ENCODE data around the gene CCNG2. TPM values are rescaled to one million over a fixed set of nuclear protein-coding genes. Genes with fewer than 3 reads are reported as not detected.

Gene CCNG2
- total RNA-seq, 1 experiment from 2014 or later = 34.1 TPM

- RAD21 ChIA-PET (ENCODE audit: low non-redundant PET in 1 of 2, low total read pairs in 2 of 2, uncharacterized antibody in 2 of 2, unreplicated experiment in 2 of 2) = no interaction called here
- Histone ChIP-seq H3K4me3 (replicated peaks in 1 of 2; ENCODE audit: low read depth in 1 of 2, low read length in 2 of 2) (no peak overlapping the region), H3K4me2 (ENCODE audit: low read length) (no peak overlapping the region), H3K27ac (ENCODE audit: low read depth, low read length) (no peak overlapping the region), H3K79me2 (ENCODE audit: insufficient read depth, low read length) (no peaks in the 10 kb centered on the region), H2AFZ (ENCODE audit: low read depth, low read length, poor library complexity, severe bottlenecking) (no peak overlapping the region), H4K20me1 (ENCODE audit: insufficient read depth) (no peaks in the 10 kb centered on the region), H3K9me2 (ENCODE audit: insufficient read depth) (no peaks in the 10 kb centered on the region), H3K4me1 (ENCODE audit: control insufficient read depth in 1 of 2, insufficient read depth in 2 of 2, low read length in 2 of 2) (no peaks in the 10 kb centered on the region), H3K36me3 (ENCODE audit: control insufficient read depth in 1 of 2, insufficient read depth in 2 of 2, low read length in 2 of 2) (no peaks in the 10 kb centered on the region), H3K9ac (ENCODE audit: low read length) (no peak overlapping the region), H3K27me3 (ENCODE audit: insufficient read depth, low read length) (0 out of 2 replicates have a peak, but pooled peaks cover 6% of the 10 kb centered on the region), H3K9me3 (ENCODE audit: control insufficient read depth in 1 of 2, insufficient read depth in 1 of 2, low read depth in 1 of 2, low read length in 2 of 2) (no peaks in the 10 kb centered on the region)
- no TSS peak for BruUV-seq (replicated peaks)
- POLR2A ChIA-PET = no interaction called here
- CTCF ChIA-PET = no interaction called here
- intact Hi-C loops (cut with micrococcal nuclease) = loop anchor here (10.0 kb wide), 1 partner anchor 454 kb away; no protein-coding TSS in a partner anchor
- TF ChIP-seq, protein P1, sequence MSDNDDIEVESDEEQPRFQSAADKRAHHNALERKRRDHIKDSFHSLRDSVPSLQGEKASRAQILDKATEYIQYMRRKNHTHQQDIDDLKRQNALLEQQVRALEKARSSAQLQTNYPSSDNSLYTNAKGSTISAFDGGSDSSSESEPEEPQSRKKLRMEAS (IDR thresholded peaks at IDR 0.05) = no peak
- TF ChIP-seq, protein P2, sequence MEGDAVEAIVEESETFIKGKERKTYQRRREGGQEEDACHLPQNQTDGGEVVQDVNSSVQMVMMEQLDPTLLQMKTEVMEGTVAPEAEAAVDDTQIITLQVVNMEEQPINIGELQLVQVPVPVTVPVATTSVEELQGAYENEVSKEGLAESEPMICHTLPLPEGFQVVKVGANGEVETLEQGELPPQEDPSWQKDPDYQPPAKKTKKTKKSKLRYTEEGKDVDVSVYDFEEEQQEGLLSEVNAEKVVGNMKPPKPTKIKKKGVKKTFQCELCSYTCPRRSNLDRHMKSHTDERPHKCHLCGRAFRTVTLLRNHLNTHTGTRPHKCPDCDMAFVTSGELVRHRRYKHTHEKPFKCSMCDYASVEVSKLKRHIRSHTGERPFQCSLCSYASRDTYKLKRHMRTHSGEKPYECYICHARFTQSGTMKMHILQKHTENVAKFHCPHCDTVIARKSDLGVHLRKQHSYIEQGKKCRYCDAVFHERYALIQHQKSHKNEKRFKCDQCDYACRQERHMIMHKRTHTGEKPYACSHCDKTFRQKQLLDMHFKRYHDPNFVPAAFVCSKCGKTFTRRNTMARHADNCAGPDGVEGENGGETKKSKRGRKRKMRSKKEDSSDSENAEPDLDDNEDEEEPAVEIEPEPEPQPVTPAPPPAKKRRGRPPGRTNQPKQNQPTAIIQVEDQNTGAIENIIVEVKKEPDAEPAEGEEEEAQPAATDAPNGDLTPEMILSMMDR (IDR thresholded peaks at IDR 0.05 in 2 of 3, conservative IDR thresholded peaks at IDR 0.05 in 1 of 3; ENCODE audit: borderline replicate concordance in 1 of 3, insufficient read depth in 1 of 3, low read depth in 2 of 3, low read length in 2 of 3) = no peak
- TF ChIP-seq ZBTB33 (IDR thresholded peaks at IDR 0.05; ENCODE audit: extremely low read depth, insufficient replicate concordance, low read length) (no peak), SP1 (IDR thresholded peaks at IDR 0.05; ENCODE audit: low read depth) (no peak), RAD21 (IDR thresholded peaks at IDR 0.05; ENCODE audit: low read depth) (no peak), CEBPB (IDR thresholded peaks at IDR 0.05; ENCODE audit: low read depth) (no peak), CBX3 (IDR thresholded peaks at IDR 0.05; ENCODE audit: low read depth) (no peak), ELF1 (IDR thresholded peaks at IDR 0.05; ENCODE audit: borderline replicate concordance, low read depth) (no peak), ZNF274 (IDR thresholded peaks at IDR 0.05; ENCODE audit: low read depth, low read length) (no peak), EZH2 (IDR thresholded peaks at IDR 0.05) (no peak)
- TF ChIP-seq, protein P3, sequence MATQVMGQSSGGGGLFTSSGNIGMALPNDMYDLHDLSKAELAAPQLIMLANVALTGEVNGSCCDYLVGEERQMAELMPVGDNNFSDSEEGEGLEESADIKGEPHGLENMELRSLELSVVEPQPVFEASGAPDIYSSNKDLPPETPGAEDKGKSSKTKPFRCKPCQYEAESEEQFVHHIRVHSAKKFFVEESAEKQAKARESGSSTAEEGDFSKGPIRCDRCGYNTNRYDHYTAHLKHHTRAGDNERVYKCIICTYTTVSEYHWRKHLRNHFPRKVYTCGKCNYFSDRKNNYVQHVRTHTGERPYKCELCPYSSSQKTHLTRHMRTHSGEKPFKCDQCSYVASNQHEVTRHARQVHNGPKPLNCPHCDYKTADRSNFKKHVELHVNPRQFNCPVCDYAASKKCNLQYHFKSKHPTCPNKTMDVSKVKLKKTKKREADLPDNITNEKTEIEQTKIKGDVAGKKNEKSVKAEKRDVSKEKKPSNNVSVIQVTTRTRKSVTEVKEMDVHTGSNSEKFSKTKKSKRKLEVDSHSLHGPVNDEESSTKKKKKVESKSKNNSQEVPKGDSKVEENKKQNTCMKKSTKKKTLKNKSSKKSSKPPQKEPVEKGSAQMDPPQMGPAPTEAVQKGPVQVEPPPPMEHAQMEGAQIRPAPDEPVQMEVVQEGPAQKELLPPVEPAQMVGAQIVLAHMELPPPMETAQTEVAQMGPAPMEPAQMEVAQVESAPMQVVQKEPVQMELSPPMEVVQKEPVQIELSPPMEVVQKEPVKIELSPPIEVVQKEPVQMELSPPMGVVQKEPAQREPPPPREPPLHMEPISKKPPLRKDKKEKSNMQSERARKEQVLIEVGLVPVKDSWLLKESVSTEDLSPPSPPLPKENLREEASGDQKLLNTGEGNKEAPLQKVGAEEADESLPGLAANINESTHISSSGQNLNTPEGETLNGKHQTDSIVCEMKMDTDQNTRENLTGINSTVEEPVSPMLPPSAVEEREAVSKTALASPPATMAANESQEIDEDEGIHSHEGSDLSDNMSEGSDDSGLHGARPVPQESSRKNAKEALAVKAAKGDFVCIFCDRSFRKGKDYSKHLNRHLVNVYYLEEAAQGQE (IDR thresholded peaks at IDR 0.05; ENCODE audit: low read depth) = no peak
- ATAC-seq = no peak
- DNase-seq (ENCODE audit: low read depth, low spot score) = no peak
These were observed 52.0 kb downstream of the CCNG2 start for GRCh38 chr4:77209012-77209411.
